CD8-positive, alpha-beta memory T cell (primary cell): ENCODE data around the gene ABLIM1. TPM values are rescaled to one million over a fixed set of nuclear protein-coding genes. Genes with fewer than 3 reads are reported as not detected.

Experiments used
- CTCF ChIA-PET: fragments of 350-600 bp; sonication (Branson Sonifier 250); formaldehyde crosslinking; loops from one replicate; lab custom pipeline; 2021; ENCODE audit warnings: antibody characterized with exemption; lab: Charles Lee
- POLR2A ChIA-PET: fragments of 350-600 bp; sonication (Branson Sonifier 250); formaldehyde crosslinking; loops from one replicate; lab custom pipeline; 2021; ENCODE audit warnings: antibody characterized with exemption; lab: Charles Lee
- DNase-seq, 5 donors: peaks; one replicate each; pipeline versions ENCODE4 v3.0.0 to v3.0.0-alpha.2; 2020 to 2022; ENCODE audit warnings: mixed read lengths in 1 of 5
- H3K27ac ChIP-seq: one replicate; pipeline ENCODE4 v1.7.0; 2013; ENCODE audit warnings: low read depth, mild to moderate bottlenecking, low read length, moderate library complexity
- H3K27me3 ChIP-seq: 2 replicates; pipeline ENCODE4 v1.7.0; 2013; ENCODE audit warnings: low read length, mild to moderate bottlenecking; ENCODE audit not compliant: insufficient read depth, poor library complexity, severe bottlenecking
- H3K36me3 ChIP-seq: 2 replicates; pipeline ENCODE4 v1.7.0; 2013; ENCODE audit warnings: mild to moderate bottlenecking, low read length, moderate library complexity; ENCODE audit not compliant: insufficient read depth
- H3K4me1 ChIP-seq: 2 replicates; pipeline ENCODE4 v1.7.0; 2013; ENCODE audit warnings: mild to moderate bottlenecking, low read length, moderate library complexity; ENCODE audit not compliant: insufficient read depth
- H3K4me3 ChIP-seq: 2 replicates; pipeline ENCODE4 v1.7.0; 2013; ENCODE audit warnings: mild to moderate bottlenecking, low read length
- H3K9me3 ChIP-seq: 2 replicates; pipeline ENCODE4 v1.7.0; 2013; ENCODE audit warnings: mild to moderate bottlenecking, low read length
- H3K27ac Mint-ChIP-seq, 8 donors: one replicate each; pipeline ENCODE4 v1.8.0; 2020 to 2021; ENCODE audit warnings: mixed read lengths in 8 of 8, mild to moderate bottlenecking in 6 of 8, inconsistent platforms in 3 of 8, moderate library complexity in 3 of 8
- H3K27me3 Mint-ChIP-seq, 2 donors: one replicate each; pipeline ENCODE4 v1.8.0; 2020 to 2021; ENCODE audit warnings: mixed read lengths in 2 of 2, mild to moderate bottlenecking in 1 of 2, moderate library complexity in 1 of 2
- H3K36me3 Mint-ChIP-seq, 3 donors: one replicate each; pipeline ENCODE4 v1.8.0; 2020 to 2021; ENCODE audit warnings: mixed read lengths in 3 of 3, inconsistent platforms in 1 of 3, mild to moderate bottlenecking in 1 of 3
- H3K4me1 Mint-ChIP-seq, 3 donors: one replicate each; pipeline ENCODE4 v1.8.0; 2020 to 2021; ENCODE audit warnings: mixed read lengths in 3 of 3, inconsistent platforms in 1 of 3, mild to moderate bottlenecking in 1 of 3
- H3K4me3 Mint-ChIP-seq, 7 donors: one replicate each; pipeline ENCODE4 v1.8.0; 2020 to 2021; ENCODE audit warnings: mixed read lengths in 7 of 7, mild to moderate bottlenecking in 6 of 7, moderate library complexity in 4 of 7, inconsistent platforms in 2 of 7
- H3K9me3 Mint-ChIP-seq, 5 donors: one replicate each; pipeline ENCODE4 v1.8.0; 2020 to 2022; ENCODE audit warnings: mixed read lengths in 5 of 5, mild to moderate bottlenecking in 3 of 5, moderate library complexity in 2 of 5, inconsistent platforms in 1 of 5
- polyA plus RNA-seq: library from polyadenylated mRNA; unstranded; fragments of 300-500 nt; fragmentation: Illumina TruSeq; gene quantifications from one replicate; pipeline ENCODE4 v1.2.3, GENCODE V29; 2021
- total RNA-seq, 2 experiments: library from RNA; stranded (reverse); gene quantifications; one replicate each; pipeline ENCODE4 v1.2.3, GENCODE V29; 2021

ABLIM1 gene
- total and polyA plus RNA-seq, 3 experiments from 2014 or later: 45.8 to 123 (median 48.3) TPM

- ChIA-PET POLR2A (no interaction called here), CTCF (no interaction called here)
- H3K36me3 Mint-ChIP-seq: no peaks in the 10 kb centered on the region
- no peaks in the 10 kb centered on the region for H3K4me1 ChIP-seq
- H3K27ac ChIP-seq: no peak overlapping the region
- H3K9me3 ChIP-seq: no peaks in the 10 kb centered on the region
- H3K27me3 ChIP-seq: no peaks in the 10 kb centered on the region
- no peak for DNase-seq
- H3K4me3 Mint-ChIP-seq: no peak overlapping the region
- no peaks in the 10 kb centered on the region for H3K36me3 ChIP-seq
- no peaks in the 10 kb centered on the region for H3K4me1 Mint-ChIP-seq
- H3K27ac Mint-ChIP-seq: peak overlapping the region in 1 of 8 donors; percentile 56
- H3K4me3 ChIP-seq: no peak overlapping the region
- H3K27me3 Mint-ChIP-seq: peaks cover 4% of the 10 kb centered on the region in 2 donors
- H3K9me3 Mint-ChIP-seq: no peaks in the 10 kb centered on the region
These were observed 26.2 kb upstream of the ABLIM1 start for GRCh38 chr10:114684084-114684821.

GRCh38 chr10:114683593-114683992 lies 25.5 kb upstream of the ABLIM1 start:
- Histone ChIP-seq H3K4me1 (no peaks in the 10 kb centered on the region), H3K9me3 (no peaks in the 10 kb centered on the region), H3K27me3 (no peaks in the 10 kb centered on the region), H3K4me3 (no peak overlapping the region), H3K36me3 (no peaks in the 10 kb centered on the region), H3K27ac (no peak overlapping the region)
- POLR2A ChIA-PET: no interaction called here
- Mint-ChIP-seq H3K4me1 (no peaks in the 10 kb centered on the region), H3K36me3 (no peaks in the 10 kb centered on the region), H3K27ac (no peak overlapping the region), H3K9me3 (no peaks in the 10 kb centered on the region), H3K4me3 (no peak overlapping the region), H3K27me3 (peaks cover 4% of the 10 kb centered on the region in 2 donors)
- CTCF ChIA-PET: no interaction called here
- no peak for DNase-seq

- no peak overlapping the region for H3K27ac Mint-ChIP-seq
- H3K4me3 ChIP-seq: no peak overlapping the region
- H3K36me3 Mint-ChIP-seq: no peaks in the 10 kb centered on the region
- no peaks in the 10 kb centered on the region for H3K4me1 ChIP-seq
- H3K27me3 ChIP-seq: no peaks in the 10 kb centered on the region
- no peak overlapping the region for H3K27ac ChIP-seq
- H3K9me3 ChIP-seq: no peaks in the 10 kb centered on the region
- peaks cover 4% of the 10 kb centered on the region in 2 donors for H3K27me3 Mint-ChIP-seq
- H3K9me3 Mint-ChIP-seq: no peaks in the 10 kb centered on the region
- DNase-seq: no peak
- no peak overlapping the region for H3K4me3 Mint-ChIP-seq
- ChIA-PET POLR2A (no interaction called here), CTCF (no interaction called here)
- no peaks in the 10 kb centered on the region for H3K4me1 Mint-ChIP-seq
- no peaks in the 10 kb centered on the region for H3K36me3 ChIP-seq
These were observed 25.1 kb upstream of the ABLIM1 start for GRCh38 chr10:114683162-114683561.

GRCh38 chr10:114682532-114682931 lies 24.5 kb upstream of the ABLIM1 start:
- H3K4me1 Mint-ChIP-seq: no peaks in the 10 kb centered on the region
- no peaks in the 10 kb centered on the region for H3K9me3 Mint-ChIP-seq
- POLR2A ChIA-PET: no interaction called here

GRCh38 chr10:114682121-114682520 lies 24.0 kb upstream of the ABLIM1 start:
- H3K4me1 ChIP-seq: no peaks in the 10 kb centered on the region
- H3K27me3 Mint-ChIP-seq: peaks cover 4% of the 10 kb centered on the region in 2 donors
- no peaks in the 10 kb centered on the region for H3K27me3 ChIP-seq
- H3K27ac Mint-ChIP-seq: no peak overlapping the region
- CTCF ChIA-PET: no interaction called here
- H3K9me3 Mint-ChIP-seq: no peaks in the 10 kb centered on the region
- H3K4me1 Mint-ChIP-seq: no peaks in the 10 kb centered on the region
- H3K36me3 ChIP-seq: no peaks in the 10 kb centered on the region
- H3K4me3 Mint-ChIP-seq: no peak overlapping the region
- POLR2A ChIA-PET: no interaction called here
- H3K4me3 ChIP-seq: no peak overlapping the region
- DNase-seq: no peak
- no peak overlapping the region for H3K27ac ChIP-seq
- H3K36me3 Mint-ChIP-seq: no peaks in the 10 kb centered on the region
- H3K9me3 ChIP-seq: no peaks in the 10 kb centered on the region

More at GRCh38 chr10:114682532-114682931, 24.5 kb upstream of the ABLIM1 start:
- H3K36me3 Mint-ChIP-seq: no peaks in the 10 kb centered on the region
- no peak for DNase-seq
- Histone ChIP-seq H3K4me3 (no peak overlapping the region), H3K27ac (no peak overlapping the region), H3K9me3 (no peaks in the 10 kb centered on the region), H3K27me3 (no peaks in the 10 kb centered on the region), H3K36me3 (no peaks in the 10 kb centered on the region), H3K4me1 (no peaks in the 10 kb centered on the region)
- CTCF ChIA-PET: no interaction called here
- H3K27ac Mint-ChIP-seq: no peak overlapping the region
- no peak overlapping the region for H3K4me3 Mint-ChIP-seq
- peaks cover 4% of the 10 kb centered on the region in 2 donors for H3K27me3 Mint-ChIP-seq

GRCh38 chr10:114681542-114681941 lies 23.5 kb upstream of the ABLIM1 start:
- H3K27ac ChIP-seq: no peak overlapping the region
- no peaks in the 10 kb centered on the region for H3K9me3 Mint-ChIP-seq

GRCh38 chr10:114680543-114681117 lies 22.6 kb upstream of the ABLIM1 start:
- Mint-ChIP-seq H3K4me1 (no peaks in the 10 kb centered on the region), H3K36me3 (no peaks in the 10 kb centered on the region), H3K4me3 (no peak overlapping the region), H3K9me3 (no peaks in the 10 kb centered on the region), H3K27ac (no peak overlapping the region), H3K27me3 (peaks cover 2 to 4% of the 10 kb centered on the region in 2 donors)
- no peaks in the 10 kb centered on the region for H3K27me3 ChIP-seq
- H3K27ac ChIP-seq: no peak overlapping the region
- no peaks in the 10 kb centered on the region for H3K9me3 ChIP-seq
- ChIA-PET POLR2A (no interaction called here), CTCF (interaction anchor here (0.8 kb wide), 1 partner anchor 377 kb away, joined by 3 read pairs; no protein-coding TSS in a partner anchor)
- H3K4me3 ChIP-seq: no peak overlapping the region
- no peaks in the 10 kb centered on the region for H3K36me3 ChIP-seq
- DNase-seq: no peak
- H3K4me1 ChIP-seq: no peaks in the 10 kb centered on the region

More at GRCh38 chr10:114681542-114681941, 23.5 kb upstream of the ABLIM1 start:
- Histone ChIP-seq H3K9me3 (no peaks in the 10 kb centered on the region), H3K4me1 (no peaks in the 10 kb centered on the region), H3K4me3 (no peak overlapping the region), H3K27me3 (no peaks in the 10 kb centered on the region), H3K36me3 (no peaks in the 10 kb centered on the region)
- DNase-seq: no peak
- POLR2A ChIA-PET: no interaction called here
- Mint-ChIP-seq H3K27ac (no peak overlapping the region), H3K27me3 (peaks cover 4% of the 10 kb centered on the region in 2 donors), H3K4me1 (no peaks in the 10 kb centered on the region), H3K4me3 (no peak overlapping the region), H3K36me3 (no peaks in the 10 kb centered on the region)
- CTCF ChIA-PET: no interaction called here

GRCh38 chr10:114679552-114679951 lies 21.5 kb upstream of the ABLIM1 start:
- DNase-seq: no peak
- no peaks in the 10 kb centered on the region for H3K27me3 ChIP-seq
- H3K4me3 Mint-ChIP-seq: no peak overlapping the region
- no peaks in the 10 kb centered on the region for H3K9me3 ChIP-seq
- H3K27me3 Mint-ChIP-seq: peaks cover 2 to 4% of the 10 kb centered on the region in 2 donors
- ChIA-PET CTCF (no interaction called here), POLR2A (no interaction called here)
- no peaks in the 10 kb centered on the region for H3K36me3 ChIP-seq
- no peak overlapping the region for H3K27ac ChIP-seq
- no peaks in the 10 kb centered on the region for H3K36me3 Mint-ChIP-seq
- H3K4me3 ChIP-seq: no peak overlapping the region
- no peaks in the 10 kb centered on the region for H3K4me1 Mint-ChIP-seq
- H3K4me1 ChIP-seq: no peaks in the 10 kb centered on the region
- H3K27ac Mint-ChIP-seq: no peak overlapping the region
- no peaks in the 10 kb centered on the region for H3K9me3 Mint-ChIP-seq
